ENCODE measurements around the gene ZNF385D. TPM values are rescaled to one million over a fixed set of nuclear protein-coding genes. Genes with fewer than 3 reads are reported as not detected.

Gene ZNF385D
- polyA plus RNA-seq, 1 of the 3 experiments (the other 2 are of a cell fraction): 1.8 TPM

DNA sequence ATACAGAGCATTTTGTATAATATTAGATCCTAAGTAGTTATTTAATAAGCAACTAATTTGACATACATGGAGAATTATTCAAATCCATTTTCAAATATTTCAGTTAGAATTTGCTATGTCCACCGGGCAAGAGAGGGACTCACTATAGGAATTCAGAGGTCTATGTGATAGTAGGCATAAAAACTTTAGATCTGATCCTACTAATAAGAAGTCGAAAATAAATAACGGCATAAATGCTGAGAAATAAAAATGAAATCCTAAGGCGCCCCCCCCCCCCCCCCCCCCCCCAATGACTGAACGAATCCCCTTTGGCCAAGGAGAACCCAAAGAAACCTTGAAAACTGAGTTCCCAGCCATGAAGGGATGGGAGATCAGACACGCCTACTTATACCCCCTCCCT, 80.6 kb downstream of the ZNF385D start:
- TF ChIP-seq TAF1 (IDR thresholded peaks at IDR 0.05; ENCODE audit: borderline replicate concordance, low read depth, low read length): no peak
- no peak for TF ChIP-seq NFIC (IDR thresholded peaks at IDR 0.05; ENCODE audit: borderline replicate concordance)
- no peak for TF ChIP-seq FOSL2 (IDR thresholded peaks at IDR 0.05; ENCODE audit: borderline replicate concordance, low read depth)
- no peak for TF ChIP-seq RFX5 (IDR thresholded peaks at IDR 0.05; ENCODE audit: low read length)
- TF ChIP-seq NRF1 (IDR thresholded peaks at IDR 0.05; ENCODE audit: low read depth, low read length): no peak
- no peak for TF ChIP-seq RCOR1 (IDR thresholded peaks at IDR 0.05; ENCODE audit: low read length)
- TF ChIP-seq, protein P1, sequence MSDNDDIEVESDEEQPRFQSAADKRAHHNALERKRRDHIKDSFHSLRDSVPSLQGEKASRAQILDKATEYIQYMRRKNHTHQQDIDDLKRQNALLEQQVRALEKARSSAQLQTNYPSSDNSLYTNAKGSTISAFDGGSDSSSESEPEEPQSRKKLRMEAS (IDR thresholded peaks at IDR 0.05; ENCODE audit: low read depth): no peak
- TF ChIP-seq SIN3A (IDR thresholded peaks at IDR 0.05; ENCODE audit: borderline replicate concordance, low read depth, low read length): no peak
- no peak for TF ChIP-seq ELF1 (IDR thresholded peaks at IDR 0.05)
- no peak for TF ChIP-seq GABPA (IDR thresholded peaks at IDR 0.05; ENCODE audit: low read depth)
- no peak for TF ChIP-seq EP300 (IDR thresholded peaks at IDR 0.05; ENCODE audit: borderline replicate concordance in 1 of 2, low read depth in 1 of 2, low read length in 1 of 2)
- no peak for TF ChIP-seq SMC3 (IDR thresholded peaks at IDR 0.05; ENCODE audit: low read depth, low read length)
- POLR2A ChIA-PET: no interaction called here
- no peak overlapping the region for H3K4me3 ChIP-seq (ENCODE audit: low read depth in 2 of 2, low read length in 1 of 2)
- H3K9me2 ChIP-seq: no peaks in the 10 kb centered on the region
- H3K27me3 ChIP-seq (ENCODE audit: insufficient read depth): no peaks in the 10 kb centered on the region
- no peaks in the 10 kb centered on the region for H3K9me3 ChIP-seq
- no peak overlapping the region for H3K4me2 ChIP-seq
- 76% methylated on average over 5 of the region's 6 CpGs for WGBS (ENCODE audit: low lambda C conversion rate)
- no peaks in the 10 kb centered on the region for H3K36me3 ChIP-seq (replicated peaks in 1 of 2; ENCODE audit: control insufficient read depth in 1 of 2, insufficient read depth in 2 of 2, low read length in 1 of 2)
- no peak overlapping the region for H3K9ac ChIP-seq
- no peak overlapping the region for H3K27ac ChIP-seq (ENCODE audit: low read depth in 2 of 2, low read length in 1 of 2)
- H4K20me1 ChIP-seq (ENCODE audit: insufficient read depth): no peaks in the 10 kb centered on the region
- CTCF ChIA-PET: interaction anchor here (1.2 kb wide), 1 partner anchor 136 kb away, joined by 3 read pairs; no protein-coding TSS in a partner anchor
- peaks cover 0 to 5% of the 10 kb centered on the region in 2 experiments; a peak in 2 of 4 replicates for H3K4me1 ChIP-seq (ENCODE audit: control insufficient read depth in 1 of 2, insufficient read depth in 2 of 2, low read depth in 1 of 2, low read length in 1 of 2)
- H2AFZ ChIP-seq (ENCODE audit: low read depth): no peak overlapping the region
- peaks cover 5% of the 10 kb centered on the region for H3F3A ChIP-seq (replicated peaks; ENCODE audit: insufficient read depth)
- no peak for DNase-seq
- H3K79me2 ChIP-seq (ENCODE audit: insufficient read depth): no peaks in the 10 kb centered on the region

DNA sequence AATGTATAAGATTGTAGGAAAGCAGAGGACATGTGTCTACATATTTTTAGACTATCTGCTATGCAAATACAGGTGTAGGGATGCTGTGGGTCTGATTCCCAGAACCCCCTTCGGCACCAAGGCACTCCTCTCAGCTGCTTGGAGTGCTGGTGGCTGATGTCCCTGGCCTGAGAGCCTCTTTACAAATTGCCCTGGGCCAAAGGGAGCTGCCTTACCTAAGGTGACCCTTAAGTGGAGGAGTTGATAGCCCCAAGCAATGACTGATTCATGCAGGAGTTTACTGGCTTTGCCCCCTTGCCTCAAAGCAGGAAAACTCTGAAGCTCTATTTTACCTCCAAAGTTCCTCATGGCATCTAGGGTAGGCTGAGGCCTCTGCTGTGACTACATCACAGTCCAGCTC, 83.0 kb downstream of the ZNF385D start:
- Histone ChIP-seq H3K4me2 (no peak overlapping the region), H3K9me2 (no peaks in the 10 kb centered on the region), H3K79me2 (ENCODE audit: insufficient read depth) (no peaks in the 10 kb centered on the region), H3F3A (replicated peaks; ENCODE audit: insufficient read depth) (peaks cover 5% of the 10 kb centered on the region), H3K27ac (ENCODE audit: low read depth in 2 of 2, low read length in 1 of 2) (no peak overlapping the region), H3K4me1 (ENCODE audit: control insufficient read depth in 1 of 2, insufficient read depth in 2 of 2, low read depth in 1 of 2, low read length in 1 of 2) (peaks cover 0 to 5% of the 10 kb centered on the region in 2 experiments; a peak in 2 of 4 replicates), H3K4me3 (ENCODE audit: low read depth in 2 of 2, low read length in 1 of 2) (no peak overlapping the region), H3K27me3 (ENCODE audit: insufficient read depth) (no peaks in the 10 kb centered on the region), H3K9me3 (no peaks in the 10 kb centered on the region), H4K20me1 (ENCODE audit: insufficient read depth) (no peaks in the 10 kb centered on the region), H3K9ac (no peak overlapping the region), H3K36me3 (replicated peaks in 1 of 2; ENCODE audit: control insufficient read depth in 1 of 2, insufficient read depth in 2 of 2, low read length in 1 of 2) (no peaks in the 10 kb centered on the region), H2AFZ (ENCODE audit: low read depth) (no peak overlapping the region)
- WGBS (ENCODE audit: low lambda C conversion rate): 67% methylated on average over 1 of the region's 1 CpG
- TF ChIP-seq, protein P2, sequence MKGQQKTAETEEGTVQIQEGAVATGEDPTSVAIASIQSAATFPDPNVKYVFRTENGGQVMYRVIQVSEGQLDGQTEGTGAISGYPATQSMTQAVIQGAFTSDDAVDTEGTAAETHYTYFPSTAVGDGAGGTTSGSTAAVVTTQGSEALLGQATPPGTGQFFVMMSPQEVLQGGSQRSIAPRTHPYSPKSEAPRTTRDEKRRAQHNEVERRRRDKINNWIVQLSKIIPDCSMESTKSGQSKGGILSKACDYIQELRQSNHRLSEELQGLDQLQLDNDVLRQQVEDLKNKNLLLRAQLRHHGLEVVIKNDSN (IDR thresholded peaks at IDR 0.05; ENCODE audit: borderline replicate concordance, low read depth): no peak
- no peak for TF ChIP-seq POLR2AphosphoS5 (IDR thresholded peaks at IDR 0.05; ENCODE audit: low read depth, low read length)
- no peak for TF ChIP-seq TAF1 (IDR thresholded peaks at IDR 0.05; ENCODE audit: borderline replicate concordance, low read depth, low read length)
- TF ChIP-seq CHD2 (IDR thresholded peaks at IDR 0.05; ENCODE audit: low read length, partially characterized antibody): no peak
- no peak for TF ChIP-seq SIN3A (IDR thresholded peaks at IDR 0.05; ENCODE audit: borderline replicate concordance, low read depth, low read length)
- no peak for TF ChIP-seq RXRA (IDR thresholded peaks at IDR 0.05; ENCODE audit: borderline replicate concordance, low read depth)
- TF ChIP-seq TCF12 (IDR thresholded peaks at IDR 0.05): no peak
- TF ChIP-seq NRF1 (IDR thresholded peaks at IDR 0.05; ENCODE audit: low read depth, low read length): no peak
- TF ChIP-seq, protein P3, sequence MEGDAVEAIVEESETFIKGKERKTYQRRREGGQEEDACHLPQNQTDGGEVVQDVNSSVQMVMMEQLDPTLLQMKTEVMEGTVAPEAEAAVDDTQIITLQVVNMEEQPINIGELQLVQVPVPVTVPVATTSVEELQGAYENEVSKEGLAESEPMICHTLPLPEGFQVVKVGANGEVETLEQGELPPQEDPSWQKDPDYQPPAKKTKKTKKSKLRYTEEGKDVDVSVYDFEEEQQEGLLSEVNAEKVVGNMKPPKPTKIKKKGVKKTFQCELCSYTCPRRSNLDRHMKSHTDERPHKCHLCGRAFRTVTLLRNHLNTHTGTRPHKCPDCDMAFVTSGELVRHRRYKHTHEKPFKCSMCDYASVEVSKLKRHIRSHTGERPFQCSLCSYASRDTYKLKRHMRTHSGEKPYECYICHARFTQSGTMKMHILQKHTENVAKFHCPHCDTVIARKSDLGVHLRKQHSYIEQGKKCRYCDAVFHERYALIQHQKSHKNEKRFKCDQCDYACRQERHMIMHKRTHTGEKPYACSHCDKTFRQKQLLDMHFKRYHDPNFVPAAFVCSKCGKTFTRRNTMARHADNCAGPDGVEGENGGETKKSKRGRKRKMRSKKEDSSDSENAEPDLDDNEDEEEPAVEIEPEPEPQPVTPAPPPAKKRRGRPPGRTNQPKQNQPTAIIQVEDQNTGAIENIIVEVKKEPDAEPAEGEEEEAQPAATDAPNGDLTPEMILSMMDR (IDR thresholded peaks at IDR 0.05): no peak
- no peak for TF ChIP-seq YY1 (IDR thresholded peaks at IDR 0.05; ENCODE audit: low read depth)
- TF ChIP-seq FOSL2 (IDR thresholded peaks at IDR 0.05; ENCODE audit: borderline replicate concordance, low read depth): no peak
- TF ChIP-seq, protein P4, sequence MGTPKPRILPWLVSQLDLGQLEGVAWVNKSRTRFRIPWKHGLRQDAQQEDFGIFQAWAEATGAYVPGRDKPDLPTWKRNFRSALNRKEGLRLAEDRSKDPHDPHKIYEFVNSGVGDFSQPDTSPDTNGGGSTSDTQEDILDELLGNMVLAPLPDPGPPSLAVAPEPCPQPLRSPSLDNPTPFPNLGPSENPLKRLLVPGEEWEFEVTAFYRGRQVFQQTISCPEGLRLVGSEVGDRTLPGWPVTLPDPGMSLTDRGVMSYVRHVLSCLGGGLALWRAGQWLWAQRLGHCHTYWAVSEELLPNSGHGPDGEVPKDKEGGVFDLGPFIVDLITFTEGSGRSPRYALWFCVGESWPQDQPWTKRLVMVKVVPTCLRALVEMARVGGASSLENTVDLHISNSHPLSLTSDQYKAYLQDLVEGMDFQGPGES (IDR thresholded peaks at IDR 0.05; ENCODE audit: low read depth, low read length): no peak
- TF ChIP-seq NFIC (IDR thresholded peaks at IDR 0.05; ENCODE audit: borderline replicate concordance): no peak
- no peak for TF ChIP-seq MXI1 (IDR thresholded peaks at IDR 0.05; ENCODE audit: low read depth, low read length)
- TF ChIP-seq, protein P5, sequence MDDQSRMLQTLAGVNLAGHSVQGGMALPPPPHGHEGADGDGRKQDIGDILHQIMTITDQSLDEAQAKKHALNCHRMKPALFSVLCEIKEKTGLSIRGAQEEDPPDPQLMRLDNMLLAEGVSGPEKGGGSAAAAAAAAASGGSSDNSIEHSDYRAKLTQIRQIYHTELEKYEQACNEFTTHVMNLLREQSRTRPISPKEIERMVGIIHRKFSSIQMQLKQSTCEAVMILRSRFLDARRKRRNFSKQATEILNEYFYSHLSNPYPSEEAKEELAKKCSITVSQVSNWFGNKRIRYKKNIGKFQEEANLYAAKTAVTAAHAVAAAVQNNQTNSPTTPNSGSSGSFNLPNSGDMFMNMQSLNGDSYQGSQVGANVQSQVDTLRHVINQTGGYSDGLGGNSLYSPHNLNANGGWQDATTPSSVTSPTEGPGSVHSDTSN (IDR thresholded peaks at IDR 0.05): no peak
- TF ChIP-seq FOXM1 (IDR thresholded peaks at IDR 0.05; ENCODE audit: low read depth): no peak
- no peak for TF ChIP-seq FOXJ3 (CRISPR knock-in tag; IDR thresholded peaks at IDR 0.05)
- TF ChIP-seq SMC3 (IDR thresholded peaks at IDR 0.05; ENCODE audit: low read depth, low read length): no peak
- DNase-seq: no peak
- ChIA-PET CTCF (interaction anchor here (0.6 kb wide), 1 partner anchor 11 kb away, joined by 3 read pairs; no protein-coding TSS in a partner anchor), POLR2A (no interaction called here)

All from SK-N-SH (cell line).